Stimulated activated CD8-positive, alpha-beta memory T cell treated with anti-CD3 and anti-CD28 coated beads, Interleukin-7, amount 100 ng/mL, for 4 hours (primary cell): ENCODE results near the gene RPTN.

Experiments
- DNase-seq, 2 donors: peaks; one replicate each; pipeline ENCODE4 v3.0.0-alpha.2; 2020; ENCODE audit warnings: low read depth in 2 of 2

The RPTN gene

DNA sequence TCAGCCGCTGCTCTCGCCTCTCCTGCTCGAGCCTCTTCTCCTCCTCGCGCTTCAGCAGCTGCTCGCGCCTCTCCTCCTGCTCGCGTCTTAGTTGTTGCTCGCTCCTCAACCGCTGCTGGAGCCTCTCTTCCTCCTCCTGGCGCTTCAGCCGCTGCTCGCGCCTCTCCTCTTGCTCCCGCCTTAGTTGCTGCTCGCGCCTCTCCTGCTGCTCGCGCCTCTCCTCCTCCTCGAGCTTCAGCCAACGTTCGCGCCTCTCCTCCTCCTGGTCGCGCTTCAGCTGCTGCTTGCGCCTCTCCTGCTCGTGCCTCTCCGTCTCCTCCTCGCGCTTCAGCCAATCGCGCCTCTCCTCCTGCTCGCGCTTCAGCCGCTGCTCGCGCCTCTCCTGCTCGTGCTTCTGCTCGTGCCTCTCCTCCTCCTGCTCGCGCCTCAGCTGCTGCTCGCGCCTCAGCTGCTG lies 47.5 kb downstream of the RPTN start:
- no peak for DNase-seq

DNA sequence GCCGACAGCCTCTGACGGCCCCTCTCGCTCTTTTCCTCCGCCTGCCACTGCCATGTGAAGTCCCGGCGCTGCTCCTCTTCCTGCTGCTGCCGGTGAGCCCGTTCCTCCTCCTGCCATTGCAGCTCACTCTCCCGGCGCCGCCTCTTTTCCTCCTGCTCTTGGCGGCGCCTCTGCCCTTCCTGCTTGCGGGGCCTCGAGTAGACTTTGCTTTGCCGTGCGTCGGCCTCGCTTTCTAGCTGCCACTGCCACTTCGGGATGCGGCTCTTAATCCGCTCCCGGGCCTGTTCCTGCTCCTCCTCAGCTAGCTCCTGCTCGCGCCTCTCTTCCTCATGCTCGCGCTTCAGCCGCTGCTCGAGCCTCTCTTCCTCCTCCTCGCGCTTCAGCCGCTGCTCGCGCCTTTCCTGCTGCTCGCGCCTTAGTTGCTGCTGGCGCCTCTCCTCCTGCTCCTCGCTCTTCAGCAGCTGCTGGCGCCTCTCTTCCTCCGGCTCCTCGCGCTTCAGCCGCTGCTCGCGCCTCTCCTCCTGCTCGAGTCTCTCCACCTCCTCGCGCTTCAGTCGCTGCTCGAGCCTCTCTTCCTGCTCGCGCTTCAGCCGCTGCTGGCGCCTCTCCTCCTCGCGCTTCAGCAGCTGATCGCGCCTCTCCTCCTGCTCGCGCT lies 48.0 kb downstream of the RPTN start:
- DNase-seq = no peak

DNA sequence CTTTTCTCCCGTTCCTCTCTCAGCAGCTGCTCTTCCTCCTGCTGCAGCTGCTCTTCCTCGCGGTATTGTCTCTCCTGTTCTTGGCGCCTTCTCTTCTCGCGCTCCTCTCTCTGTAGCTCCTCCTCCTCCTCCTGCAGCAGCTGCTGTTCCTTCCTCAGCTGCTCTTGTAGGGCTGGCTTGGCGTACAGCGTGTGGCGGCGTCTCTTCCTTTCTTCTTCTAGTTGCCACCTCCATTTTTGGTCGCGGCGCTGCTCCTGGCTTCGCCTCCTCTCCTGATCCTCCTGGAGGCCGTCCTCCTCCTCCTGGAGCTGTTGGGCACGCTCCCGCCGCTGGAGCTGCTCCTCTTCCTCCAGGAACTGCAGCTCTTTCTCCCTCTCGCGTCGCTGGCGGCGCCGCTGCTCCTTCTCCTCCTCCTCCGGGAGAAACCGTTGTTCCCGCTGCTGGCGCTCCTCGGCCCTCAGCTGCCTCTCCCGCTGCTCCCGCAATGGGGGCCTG lies 48.6 kb downstream of the RPTN start:
- DNase-seq = no peak

DNA sequence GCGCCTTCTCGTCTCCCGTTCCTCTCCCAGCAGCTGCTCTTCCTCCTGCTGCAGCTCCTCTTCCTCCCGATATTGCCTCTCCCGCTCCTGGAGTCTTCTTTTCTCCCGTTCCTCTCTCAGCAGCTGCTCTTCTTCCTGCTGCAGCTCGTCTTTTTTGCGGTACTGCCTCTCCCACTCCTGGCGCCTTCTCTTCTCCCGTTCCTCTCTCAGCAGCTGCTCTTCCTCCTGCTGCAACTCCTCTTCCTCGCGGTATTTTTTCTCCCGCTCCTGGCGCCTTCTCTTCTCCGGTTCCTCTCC lies 49.1 kb downstream of the RPTN start:
- DNase-seq = no peak

DNA sequence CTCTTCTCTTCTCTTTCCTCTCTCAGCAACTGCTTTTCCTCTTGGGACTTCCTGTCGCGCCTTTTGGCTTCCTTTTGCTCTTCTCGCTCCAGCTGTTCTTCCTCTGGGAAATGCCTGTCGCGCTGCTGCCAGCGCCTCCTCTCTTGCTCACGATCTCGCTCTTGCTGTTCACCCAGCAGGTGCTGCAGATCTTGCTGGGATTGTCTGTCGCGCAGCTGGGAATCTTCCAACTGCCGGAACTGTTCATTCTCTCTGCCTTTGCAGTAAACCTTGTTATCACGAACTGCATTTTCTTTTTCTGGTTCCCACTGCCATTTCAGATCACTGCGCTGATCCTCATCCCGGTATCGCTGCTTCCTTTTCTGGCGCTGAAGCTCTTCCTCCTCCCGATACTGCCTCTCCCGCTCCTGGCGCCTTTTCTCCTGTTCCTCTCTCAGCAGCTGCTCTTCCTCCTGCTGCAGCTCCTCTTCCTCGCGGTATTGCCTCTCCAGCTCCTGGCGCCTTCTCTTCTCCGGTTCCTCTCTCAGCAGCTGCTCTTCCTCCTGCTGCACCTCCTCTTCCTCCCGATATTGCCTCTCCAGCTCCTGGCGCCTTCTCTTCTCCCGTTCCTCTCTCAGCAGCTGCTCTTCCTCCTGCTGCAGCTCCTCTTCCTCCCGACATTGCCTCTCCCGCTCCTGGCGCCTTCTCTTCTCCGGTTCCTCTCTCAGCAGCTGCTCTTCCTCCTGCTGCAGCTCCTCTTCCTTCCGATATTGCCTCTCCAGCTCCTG lies 49.6 kb downstream of the RPTN start:
- DNase-seq = no peak

DNA sequence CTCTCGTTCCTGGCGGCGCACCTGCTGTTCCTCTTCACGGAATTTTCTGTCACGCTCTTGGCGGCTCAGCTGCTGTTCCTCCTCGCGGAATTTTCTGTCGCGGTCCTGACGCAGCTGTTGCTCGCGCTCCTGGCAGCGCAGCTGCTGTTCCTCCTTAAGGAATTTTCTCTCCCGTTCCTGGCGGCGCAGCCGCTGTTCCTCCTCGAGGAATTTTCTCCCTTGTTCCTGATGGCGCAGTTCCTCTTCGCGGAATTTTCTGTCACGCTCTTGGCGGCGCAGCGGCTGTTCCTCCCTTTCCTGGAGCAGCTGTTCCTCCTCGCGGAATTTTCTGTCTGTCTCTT lies 50.2 kb downstream of the RPTN start:
- no peak for DNase-seq

DNA sequence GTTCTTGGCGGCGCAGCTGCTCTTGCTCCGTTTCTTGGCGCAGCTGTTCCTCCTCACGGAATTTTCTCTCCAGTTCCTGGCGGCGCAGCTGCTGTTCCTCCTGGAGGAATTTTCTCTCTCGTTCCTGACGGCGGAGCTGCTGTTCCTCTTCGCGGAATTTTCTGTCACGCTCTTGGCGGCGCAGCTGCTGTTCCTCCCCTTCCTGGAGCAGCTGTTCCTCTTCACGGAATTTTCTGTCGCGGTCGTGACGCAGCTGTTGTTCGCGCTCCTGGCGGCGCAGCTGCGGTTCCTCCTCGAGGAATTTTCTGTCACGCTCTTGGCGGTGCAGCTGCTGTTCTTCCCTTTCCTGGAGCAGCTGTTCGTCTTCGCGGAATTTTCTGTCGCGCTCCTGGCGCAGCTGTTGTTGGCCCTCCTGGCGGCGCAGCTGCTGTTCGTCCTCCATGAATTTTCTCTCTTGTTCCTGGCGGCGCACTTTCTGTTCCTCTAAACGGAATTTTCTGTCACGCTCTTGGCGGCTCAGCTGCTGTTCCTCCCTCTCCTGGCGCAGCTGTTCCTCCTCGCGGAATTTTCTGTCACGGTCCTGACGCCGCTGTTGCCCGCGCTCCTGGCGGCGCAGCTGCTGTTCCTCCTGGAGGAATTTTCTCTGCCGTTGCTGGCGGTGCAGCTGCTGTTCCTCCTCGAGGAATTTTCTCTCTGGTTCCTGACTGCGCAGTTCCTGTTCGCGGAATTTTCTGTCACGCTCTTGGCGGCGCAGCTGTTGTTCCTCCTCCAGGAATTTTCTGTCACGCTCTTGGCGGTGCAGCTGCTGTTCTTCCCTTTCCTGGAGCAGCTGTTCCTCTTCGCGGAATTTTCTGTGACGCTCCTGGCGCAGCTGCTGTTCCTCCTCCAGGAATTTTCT lies 50.8 kb downstream of the RPTN start:
- DNase-seq = no peak

DNA sequence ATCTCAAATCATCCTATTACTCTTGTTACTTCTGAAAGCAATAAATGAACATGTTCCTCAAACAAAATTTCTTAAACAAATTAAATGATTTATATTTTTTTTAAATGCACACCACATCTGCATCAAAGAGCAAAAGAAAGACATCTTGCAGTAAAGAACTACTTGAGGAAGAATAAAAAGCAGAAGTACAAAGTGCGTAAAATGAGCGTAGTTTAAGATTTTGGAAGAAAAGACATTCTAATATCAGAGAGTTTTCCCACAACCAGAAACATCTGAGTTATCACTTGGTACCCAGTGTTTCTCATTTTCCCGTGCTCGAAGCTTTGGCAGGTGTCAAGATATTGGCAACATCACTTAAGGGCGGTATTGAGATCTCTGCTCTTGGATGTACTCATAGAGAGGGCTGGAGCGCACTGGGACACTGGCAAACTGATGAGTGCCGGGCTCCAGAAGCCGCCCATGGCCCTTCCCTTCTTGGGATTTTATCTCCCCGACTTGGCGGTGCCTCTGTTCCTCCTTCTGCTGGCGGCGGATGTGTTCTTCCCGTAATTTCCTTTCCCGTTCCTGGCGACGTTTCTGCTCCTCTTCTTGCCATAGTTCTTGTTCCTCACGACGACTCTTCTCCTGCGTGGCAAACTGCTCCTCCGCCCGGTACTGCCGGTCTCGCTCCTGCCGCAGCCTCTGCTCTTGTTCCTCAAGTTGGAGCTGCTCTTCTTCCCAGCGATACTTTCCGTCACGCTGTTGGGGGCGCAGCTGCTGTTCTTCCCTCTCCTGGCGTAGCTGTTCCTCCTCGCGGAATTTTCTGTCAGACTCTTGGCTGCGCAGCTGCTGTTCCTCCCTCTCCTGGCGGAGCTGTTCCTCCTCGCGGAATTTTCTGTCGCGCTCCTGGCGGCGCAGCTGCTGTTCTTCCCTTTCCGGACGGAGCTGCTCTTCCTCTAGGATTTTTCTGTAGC lies 51.7 kb downstream of the RPTN start:
- no peak for DNase-seq

DNA sequence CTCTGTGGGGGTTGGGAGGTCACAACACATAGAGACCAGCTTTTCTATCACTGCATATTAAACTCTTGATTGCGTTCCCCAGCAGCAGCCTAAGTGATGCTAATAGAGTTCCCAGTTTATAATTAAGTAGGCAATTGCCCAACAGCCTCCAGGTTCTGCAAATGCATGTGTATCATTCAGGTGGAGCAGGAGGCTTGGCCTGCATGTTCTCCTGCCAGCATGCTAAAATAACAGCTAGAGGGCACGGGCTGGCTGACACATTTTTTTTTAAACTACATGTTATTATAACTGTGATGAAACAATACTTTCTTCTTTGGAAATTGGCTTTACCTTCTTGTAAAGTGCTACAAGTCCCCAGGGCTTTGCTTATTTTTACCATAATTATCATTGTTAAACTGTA lies 54.2 kb downstream of the RPTN start:
- no peak for DNase-seq
